B cell (primary cell): ENCODE data around the gene PI4K2B. TPM values are rescaled to one million over a fixed set of nuclear protein-coding genes. Genes with fewer than 3 reads are reported as not detected.

ENCODE experiments used
- ATAC-seq: fragments of 200-7000 bp; cut with Tn5 transposase; one replicate; pipeline ENCODE4 v1.10.0; 2021; ENCODE audit warnings: low read depth, mild to moderate bottlenecking, moderate number of reproducible peaks, moderate library complexity
- CTCF ChIA-PET: fragments of 350-600 bp; sonication (Branson Sonifier 250); formaldehyde crosslinking; loops from one replicate; lab custom pipeline; 2021; ENCODE audit warnings: antibody characterized with exemption, inconsistent platforms; lab: Charles Lee
- POLR2A ChIA-PET: fragments of 350-600 bp; sonication (Branson Sonifier 250); formaldehyde crosslinking; loops from one replicate; lab custom pipeline; 2021; ENCODE audit warnings: antibody characterized with exemption; lab: Charles Lee
- DNase-seq: peaks from one replicate; pipeline ENCODE4 v3.0.0; 2013
- H2AFZ ChIP-seq: 2 replicates; pipeline ENCODE4 v1.6.1; 2012; ENCODE audit warnings: mild to moderate bottlenecking, low read depth, low read length; ENCODE audit not compliant: insufficient read depth, poor library complexity, severe bottlenecking
- H3K27ac ChIP-seq, 2 donors: 1 replicate in 1 of 2; 2 replicates in 1 of 2; pipeline ENCODE4 v1.5.1; 2012 to 2013; ENCODE audit warnings: low read length in 2 of 2, mild to moderate bottlenecking in 2 of 2, moderate library complexity in 1 of 2
- H3K27me3 ChIP-seq, 4 experiments: fragments of 200-600 bp in 1 of 4; sonication (generic) in 1 of 4; replicated peaks in 1 of 4; 1 replicate in 2 of 4; 2 replicates in 2 of 4; pipeline versions ENCODE4 v1.6.1 to v1.7.0; 2013 to 2016; ENCODE audit warnings: low read length in 3 of 4, mild to moderate bottlenecking in 2 of 4, mixed read lengths in 1 of 4, moderate library complexity in 1 of 4; ENCODE audit not compliant: insufficient read depth in 4 of 4, control insufficient read depth in 3 of 4; ENCODE audit errors: control extremely low read depth in 1 of 4
- H3K36me3 ChIP-seq, 2 experiments: replicated peaks in 1 of 2; 1 replicate in 1 of 2; 2 replicates in 1 of 2; pipeline versions ENCODE4 v1.6.1 to v1.7.1; 2013; ENCODE audit warnings: low read length in 1 of 2; ENCODE audit not compliant: insufficient read depth in 2 of 2, control insufficient read depth in 1 of 2; ENCODE audit errors: control extremely low read depth in 1 of 2, extremely low read depth in 1 of 2
- H3K4me1 ChIP-seq, 2 donors: fragments of 200-600 bp in 1 of 2; sonication (generic) in 1 of 2; 1 replicate in 1 of 2; 2 replicates in 1 of 2; pipeline versions ENCODE4 v1.5.1 to v1.6.1; 2013 to 2017; ENCODE audit warnings: low read length in 2 of 2; ENCODE audit not compliant: control insufficient read depth in 2 of 2, insufficient read depth in 2 of 2
- H3K4me2 ChIP-seq: replicated peaks from 2 replicates; pipeline ENCODE3; 2012; ENCODE audit warnings: mild to moderate bottlenecking, low read depth, low read length; ENCODE audit not compliant: poor library complexity, severe bottlenecking
- H3K4me3 ChIP-seq, 5 experiments: fragments of 200-600 bp in 1 of 5; sonication (generic) in 1 of 5; 1 replicate in 3 of 5; 2 replicates in 2 of 5; pipeline versions ENCODE4 v1.5.1 to v1.7.0; 2011 to 2016; ENCODE audit warnings: low read length in 4 of 5, mild to moderate bottlenecking in 4 of 5, low read depth in 2 of 5, control low read depth in 1 of 5, moderate library complexity in 1 of 5; ENCODE audit not compliant: insufficient read depth in 1 of 5; ENCODE audit errors: control extremely low read depth in 1 of 5, extremely low read depth in 1 of 5
- H3K79me2 ChIP-seq: fragments of 200-600 bp; sonication (generic); one replicate; pipeline ENCODE4 v1.6.0; 2016; ENCODE audit warnings: low read length; ENCODE audit not compliant: control insufficient read depth, insufficient read depth
- H3K9ac ChIP-seq: fragments of 200-600 bp; sonication (generic); 2 replicates; pipeline ENCODE4 v1.6.1; 2017; ENCODE audit warnings: mild to moderate bottlenecking, low read length, moderate library complexity
- H3K9me3 ChIP-seq, 3 donors: one replicate each; pipeline versions ENCODE4 v1.6.1 to v1.7.1; 2013; ENCODE audit warnings: low read length in 2 of 3; ENCODE audit not compliant: control insufficient read depth in 2 of 3, insufficient read depth in 1 of 3; ENCODE audit errors: control extremely low read depth in 1 of 3
- H4K20me1 ChIP-seq: 2 replicates; pipeline ENCODE4 v1.6.0; 2012; ENCODE audit warnings: mild to moderate bottlenecking, low read length; ENCODE audit not compliant: insufficient read depth, control insufficient read depth, poor library complexity, severe bottlenecking
- H3K27ac Mint-ChIP-seq: one replicate; pipeline ENCODE4 v1.8.0; 2021; ENCODE audit warnings: mixed read lengths
- H3K27me3 Mint-ChIP-seq: one replicate; pipeline ENCODE4 v1.8.0; 2021; ENCODE audit warnings: mixed read lengths
- H3K4me1 Mint-ChIP-seq: one replicate; pipeline ENCODE4 v1.8.0; 2021; ENCODE audit warnings: mixed read lengths
- H3K4me3 Mint-ChIP-seq: one replicate; pipeline ENCODE4 v1.8.0; 2021; ENCODE audit warnings: mixed read lengths
- H3K9me3 Mint-ChIP-seq: one replicate; pipeline ENCODE4 v1.8.0; 2022; ENCODE audit warnings: mixed read lengths; ENCODE audit not compliant: insufficient read depth
- EZH2 ChIP-seq: IDR thresholded peaks from 2 replicates; pipeline ENCODE4 v1.6.1; 2012; ENCODE audit warnings: borderline replicate concordance, low read depth, mild to moderate bottlenecking, moderate library complexity, low read length; ENCODE audit not compliant: insufficient read depth, poor library complexity, severe bottlenecking
- WGBS: methylation state at CpG from one replicate; pipeline ENCODE4 v1.1.5; 2013; ENCODE audit warnings: missing lambda C conversion rate; ENCODE audit not compliant: insufficient coverage; 5-methylcytosine and 5-hydroxymethylcytosine counted together
- intact Hi-C: fragments of 100-400 bp; cut with micrococcal nuclease; formaldehyde crosslinking; loops from one replicate; pipeline ENCODE4 v1.10.0; 2022
- polyA plus RNA-seq: library from polyadenylated mRNA; depleted of rRNA; stranded (reverse); fragments of >200 nt; gene quantifications from 2 replicates; pipeline ENCODE4 v1.2.3, GENCODE V29; 2012
- total RNA-seq, 2 donors: library from RNA; stranded (reverse); fragments of 120-200 nt in 1 of 2; gene quantifications; 1 replicate in 1 of 2; 2 replicates in 1 of 2; pipeline versions ENCODE4 v1.2.3 to v1.2.4, GENCODE V29; 2013 to 2022
- TF ChIP-seq, protein P1 (sequence below): fragments of 200-600 bp; IDR thresholded peaks from one replicate; pipeline ENCODE4 v1.8.0; 2022; ENCODE audit warnings: antibody characterized with exemption, mild to moderate bottlenecking

PI4K2B gene
- total and polyA plus RNA-seq, 2 donors (not counting 1 experiment from before 2014, with no cell fraction given) = 3.8 to 13.7 TPM

DNA sequence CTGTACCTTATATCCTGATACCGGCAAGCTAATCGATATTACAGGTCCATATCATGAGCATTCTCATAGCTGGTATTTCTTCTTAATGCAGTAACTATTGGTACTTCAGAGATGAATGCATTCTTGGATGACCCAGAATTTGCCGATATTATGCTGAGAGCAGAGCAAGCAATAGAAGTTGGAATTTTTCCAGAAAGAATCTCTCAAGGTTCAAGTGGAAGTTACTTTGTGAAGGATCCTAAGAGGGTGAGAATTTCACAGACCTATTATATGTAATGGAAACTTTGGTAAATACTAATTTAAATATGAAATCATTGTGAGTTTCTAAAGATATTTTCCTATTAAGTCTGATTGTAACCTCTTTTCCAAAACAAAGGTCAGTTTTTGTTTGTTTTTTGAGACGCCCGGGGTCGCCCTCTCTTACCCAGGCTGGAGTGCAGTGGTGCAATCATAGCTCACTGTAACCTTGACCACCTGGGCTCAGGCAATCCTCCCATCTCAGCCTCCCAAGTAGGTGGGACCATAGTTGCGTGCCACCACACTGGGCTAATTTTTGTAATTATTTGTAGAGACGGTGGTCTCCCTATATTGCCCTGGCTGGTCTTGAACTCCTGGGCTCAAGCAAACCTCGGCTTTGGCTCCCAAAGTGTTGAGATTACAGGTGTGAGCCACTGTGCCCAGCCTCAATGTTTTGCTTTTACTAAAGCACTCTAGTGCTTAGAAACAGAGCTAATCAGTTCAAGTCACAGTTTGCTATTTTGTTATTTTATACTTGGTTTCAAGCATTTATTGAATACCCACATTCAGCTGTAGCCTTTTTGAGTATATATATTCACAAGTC, 18.6 kb downstream of the PI4K2B start:
- no peak for TF ChIP-seq EZH2
- TF ChIP-seq, protein P1, sequence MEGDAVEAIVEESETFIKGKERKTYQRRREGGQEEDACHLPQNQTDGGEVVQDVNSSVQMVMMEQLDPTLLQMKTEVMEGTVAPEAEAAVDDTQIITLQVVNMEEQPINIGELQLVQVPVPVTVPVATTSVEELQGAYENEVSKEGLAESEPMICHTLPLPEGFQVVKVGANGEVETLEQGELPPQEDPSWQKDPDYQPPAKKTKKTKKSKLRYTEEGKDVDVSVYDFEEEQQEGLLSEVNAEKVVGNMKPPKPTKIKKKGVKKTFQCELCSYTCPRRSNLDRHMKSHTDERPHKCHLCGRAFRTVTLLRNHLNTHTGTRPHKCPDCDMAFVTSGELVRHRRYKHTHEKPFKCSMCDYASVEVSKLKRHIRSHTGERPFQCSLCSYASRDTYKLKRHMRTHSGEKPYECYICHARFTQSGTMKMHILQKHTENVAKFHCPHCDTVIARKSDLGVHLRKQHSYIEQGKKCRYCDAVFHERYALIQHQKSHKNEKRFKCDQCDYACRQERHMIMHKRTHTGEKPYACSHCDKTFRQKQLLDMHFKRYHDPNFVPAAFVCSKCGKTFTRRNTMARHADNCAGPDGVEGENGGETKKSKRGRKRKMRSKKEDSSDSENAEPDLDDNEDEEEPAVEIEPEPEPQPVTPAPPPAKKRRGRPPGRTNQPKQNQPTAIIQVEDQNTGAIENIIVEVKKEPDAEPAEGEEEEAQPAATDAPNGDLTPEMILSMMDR = no peak
- H3K27me3 Mint-ChIP-seq = no peaks in the 10 kb centered on the region
- ATAC-seq = no peak
- intact Hi-C loops = no loop called here
- Histone ChIP-seq H3K9me3 (peaks cover 0 to 7% (median 0%) of the 10 kb centered on the region in 3 donors), H4K20me1 (peaks cover 5% of the 10 kb centered on the region), H3K27me3 (no peaks in the 10 kb centered on the region), H3K9ac (peak overlapping the region; percentile 25), H3K4me3 (no peak overlapping the region), H3K79me2 (peaks cover 24% of the 10 kb centered on the region), H2AFZ (no peak overlapping the region), H3K27ac (peak overlapping the region in 1 of 2 donors; percentile 15), H3K36me3 (peaks cover 8 to 25% of the 10 kb centered on the region in 2 experiments), H3K4me1 (peaks cover 5 to 8% of the 10 kb centered on the region in 2 donors), H3K4me2 (peak overlapping the region; percentile 10)
- DNase-seq = no peak
- no peak overlapping the region for H3K27ac Mint-ChIP-seq
- ChIA-PET CTCF (interaction anchor here (1.2 to 3.4 kb wide), 4 partner anchors 13 to 272 kb away, joined by 3 to 7 read pairs (median 4); partner anchors contain the start of genes PI4K2B and ZCCHC4), POLR2A (no interaction called here)
- peaks cover 40% of the 10 kb centered on the region for H3K4me1 Mint-ChIP-seq
- 88% methylated on average over 3 of the region's 9 CpGs for WGBS
- H3K9me3 Mint-ChIP-seq = no peaks in the 10 kb centered on the region
- no peak overlapping the region for H3K4me3 Mint-ChIP-seq

DNA sequence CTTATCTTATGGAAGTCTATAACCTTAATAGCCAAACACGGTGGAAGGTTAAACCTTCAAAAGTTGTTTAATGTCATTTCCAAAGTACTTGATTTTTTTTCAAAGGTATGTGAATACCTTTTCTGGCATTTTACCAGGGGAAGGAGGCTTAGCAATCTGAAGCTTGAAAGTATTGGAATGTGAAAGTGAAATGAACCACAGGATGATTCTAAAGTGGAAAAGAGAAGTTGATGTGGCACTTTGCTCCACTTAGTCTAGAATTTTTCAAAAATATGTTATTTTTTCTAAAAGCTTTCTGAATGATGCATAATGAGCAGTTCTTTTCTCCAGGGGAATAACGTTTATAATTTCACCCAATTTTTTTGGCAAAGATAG, 19.2 kb downstream of the PI4K2B start:
- Mint-ChIP-seq H3K27ac (no peak overlapping the region), H3K27me3 (no peaks in the 10 kb centered on the region), H3K9me3 (no peaks in the 10 kb centered on the region), H3K4me1 (peaks cover 36% of the 10 kb centered on the region), H3K4me3 (no peak overlapping the region)
- H3K9me3 ChIP-seq = peaks cover 0 to 7% (median 0%) of the 10 kb centered on the region in 3 donors
- intact Hi-C loops = no loop called here
- peaks cover 10 to 30% of the 10 kb centered on the region in 2 experiments for H3K36me3 ChIP-seq
- no peak overlapping the region for H3K4me3 ChIP-seq
- no CpG with 5 or more reads among the region's 2 CpGs for WGBS
- no peaks in the 10 kb centered on the region for H3K27me3 ChIP-seq
- ChIA-PET POLR2A (no interaction called here), CTCF (interaction anchor here (1.2 to 3.4 kb wide), 4 partner anchors 13 to 272 kb away, joined by 3 to 7 read pairs (median 4); partner anchors contain the start of genes PI4K2B and ZCCHC4)
- peak; percentile 17 for DNase-seq
- no peak for TF ChIP-seq EZH2
- TF ChIP-seq, protein P1 = no peak
- ATAC-seq = no peak
- H4K20me1 ChIP-seq = peaks cover 5% of the 10 kb centered on the region
- peaks cover 19% of the 10 kb centered on the region for H3K79me2 ChIP-seq
- peaks cover 5 to 8% of the 10 kb centered on the region in 2 donors for H3K4me1 ChIP-seq
- H3K27ac ChIP-seq = peak overlapping the region in 1 of 2 donors; percentile 15
- no peak overlapping the region for H2AFZ ChIP-seq
- peak overlapping the region; percentile 25 for H3K9ac ChIP-seq
- peak overlapping the region; percentile 10 for H3K4me2 ChIP-seq
